NCI-H1417 (cell line): Measurements from ENCODE around the gene SLC47A2.
A peak's percentile ranks its signal among the peaks of the same experiment; 100 is the strongest.
"Not testable (repeated sequence)": the region's sequence is repeated elsewhere in the genome, so short reads cannot be mapped to it uniquely, and the experiment has no call there.

Experiments
- DNase-seq, 3 experiments: peaks; one replicate each; lab custom pipeline; 2025; lab: John Stamatoyannopoulos, UW

SLC47A2 gene

GRCh38 chr17:19706791-19707727 lies 9.3 kb downstream of the SLC47A2 start:
- DNase-seq: peak; percentile 37 to 71 (median 54)

GRCh38 chr17:19705771-19706770 lies 10.3 kb downstream of the SLC47A2 start:
- peak in 1 of 3 experiments; percentile 2 for DNase-seq

- no peak for DNase-seq
Observed at GRCh38 chr17:19705201-19705600, 11.2 kb downstream of the SLC47A2 start.

- no peak for DNase-seq
Observed at GRCh38 chr17:19703828-19704613, 12.4 kb downstream of the SLC47A2 start.

- no peak for DNase-seq
Observed at GRCh38 chr17:19703106-19703827, 13.1 kb downstream of the SLC47A2 start.

- no peak for DNase-seq
Observed at GRCh38 chr17:19702217-19702641, 14.2 kb downstream of the SLC47A2 start.

GRCh38 chr17:19686400-19687090 lies 29.8 kb downstream of the SLC47A2 start:
- no peak for DNase-seq

- not testable (repeated sequence) for DNase-seq
Observed at GRCh38 chr17:19684909-19685580, 31.3 kb downstream of the SLC47A2 start.

GRCh38 chr17:19683117-19683516 lies 33.3 kb downstream of the SLC47A2 start:
- DNase-seq: no peak

GRCh38 chr17:19678581-19679453 lies 37.6 kb downstream of the SLC47A2 start:
- DNase-seq: no peak

- DNase-seq: no peak
Observed at GRCh38 chr17:19677736-19678379, 38.5 kb downstream of the SLC47A2 start.

GRCh38 chr17:19676896-19677295 lies 39.5 kb downstream of the SLC47A2 start:
- DNase-seq: no peak

GRCh38 chr17:19673623-19674022 lies 42.8 kb downstream of the SLC47A2 start:
- no peak for DNase-seq

GRCh38 chr17:19672009-19672750 lies 44.2 kb downstream of the SLC47A2 start:
- no peak for DNase-seq

- DNase-seq: no peak
Observed at GRCh38 chr17:19671433-19671832, 45.0 kb downstream of the SLC47A2 start.

- no peak for DNase-seq
Observed at GRCh38 chr17:19670908-19671307, 45.5 kb downstream of the SLC47A2 start.

- not testable (repeated sequence) for DNase-seq
Observed at GRCh38 chr17:19669680-19670079, 46.7 kb downstream of the SLC47A2 start.

- DNase-seq: no peak
Observed at GRCh38 chr17:19664821-19665181, 51.6 kb downstream of the SLC47A2 start.
